ENCODE data around the gene SPATA6L.

Gene SPATA6L

GRCh38 chr9:4573176-4573575 is 93.1 kb downstream of the SPATA6L start:
- Histone ChIP-seq H3K79me2 (ENCODE audit: insufficient read depth, low read length) (no peaks in the 10 kb centered on the region), H3K9ac (ENCODE audit: low read length) (no peak overlapping the region), H3K27me3 (ENCODE audit: low read length) (no peaks in the 10 kb centered on the region), H3K9me3 (ENCODE audit: insufficient read depth, low read length) (no peaks in the 10 kb centered on the region), H3K9me2 (replicated peaks; ENCODE audit: insufficient read depth, low read length) (no peaks in the 10 kb centered on the region), H3K4me3 (ENCODE audit: insufficient read depth, low read length, poor library complexity, severe bottlenecking) (no peak overlapping the region), H2AFZ (ENCODE audit: low read depth, low read length, severe bottlenecking) (no peak overlapping the region), H3F3A (ENCODE audit: insufficient read depth) (no peaks in the 10 kb centered on the region), H3K27ac (ENCODE audit: low read depth, low read length) (no peak overlapping the region), H4K20me1 (ENCODE audit: low read depth, low read length) (no peaks in the 10 kb centered on the region), H3K36me3 (ENCODE audit: low read length) (no peaks in the 10 kb centered on the region), H3K4me2 (ENCODE audit: low read depth, low read length, poor library complexity, severe bottlenecking) (no peak overlapping the region)
- TF ChIP-seq EZH2phosphoT487 (conservative IDR thresholded peaks at IDR 0.05; ENCODE audit: low read length): no peak
- TF ChIP-seq, protein P1, sequence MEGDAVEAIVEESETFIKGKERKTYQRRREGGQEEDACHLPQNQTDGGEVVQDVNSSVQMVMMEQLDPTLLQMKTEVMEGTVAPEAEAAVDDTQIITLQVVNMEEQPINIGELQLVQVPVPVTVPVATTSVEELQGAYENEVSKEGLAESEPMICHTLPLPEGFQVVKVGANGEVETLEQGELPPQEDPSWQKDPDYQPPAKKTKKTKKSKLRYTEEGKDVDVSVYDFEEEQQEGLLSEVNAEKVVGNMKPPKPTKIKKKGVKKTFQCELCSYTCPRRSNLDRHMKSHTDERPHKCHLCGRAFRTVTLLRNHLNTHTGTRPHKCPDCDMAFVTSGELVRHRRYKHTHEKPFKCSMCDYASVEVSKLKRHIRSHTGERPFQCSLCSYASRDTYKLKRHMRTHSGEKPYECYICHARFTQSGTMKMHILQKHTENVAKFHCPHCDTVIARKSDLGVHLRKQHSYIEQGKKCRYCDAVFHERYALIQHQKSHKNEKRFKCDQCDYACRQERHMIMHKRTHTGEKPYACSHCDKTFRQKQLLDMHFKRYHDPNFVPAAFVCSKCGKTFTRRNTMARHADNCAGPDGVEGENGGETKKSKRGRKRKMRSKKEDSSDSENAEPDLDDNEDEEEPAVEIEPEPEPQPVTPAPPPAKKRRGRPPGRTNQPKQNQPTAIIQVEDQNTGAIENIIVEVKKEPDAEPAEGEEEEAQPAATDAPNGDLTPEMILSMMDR (IDR thresholded peaks at IDR 0.05; ENCODE audit: insufficient read depth, low read length, poor library complexity, severe bottlenecking): no peak

GRCh38 chr9:4572184-4572826 is 94.0 kb downstream of the SPATA6L start:
- no peak for TF ChIP-seq EZH2phosphoT487 (conservative IDR thresholded peaks at IDR 0.05; ENCODE audit: low read length)
- TF ChIP-seq, protein P1 (IDR thresholded peaks at IDR 0.05; ENCODE audit: insufficient read depth, low read length, poor library complexity, severe bottlenecking): no peak
- no peak overlapping the region for H3K27ac ChIP-seq (ENCODE audit: low read depth, low read length)
- H3K9me3 ChIP-seq (ENCODE audit: insufficient read depth, low read length): no peaks in the 10 kb centered on the region
- no peaks in the 10 kb centered on the region for H3K27me3 ChIP-seq (ENCODE audit: low read length)
- no peak overlapping the region for H3K4me3 ChIP-seq (ENCODE audit: insufficient read depth, low read length, poor library complexity, severe bottlenecking)
- H3K9me2 ChIP-seq (replicated peaks; ENCODE audit: insufficient read depth, low read length): no peaks in the 10 kb centered on the region
- no peaks in the 10 kb centered on the region for H3K36me3 ChIP-seq (ENCODE audit: low read length)
- no peak overlapping the region for H3K9ac ChIP-seq (ENCODE audit: low read length)
- no peaks in the 10 kb centered on the region for H3F3A ChIP-seq (ENCODE audit: insufficient read depth)
- H4K20me1 ChIP-seq (ENCODE audit: low read depth, low read length): no peaks in the 10 kb centered on the region
- no peak overlapping the region for H3K4me2 ChIP-seq (ENCODE audit: low read depth, low read length, poor library complexity, severe bottlenecking)
- no peaks in the 10 kb centered on the region for H3K79me2 ChIP-seq (ENCODE audit: insufficient read depth, low read length)
- no peak overlapping the region for H2AFZ ChIP-seq (ENCODE audit: low read depth, low read length, severe bottlenecking)

- no peaks in the 10 kb centered on the region for H4K20me1 ChIP-seq (ENCODE audit: low read depth, low read length)
- H3K9ac ChIP-seq (ENCODE audit: low read length): no peak overlapping the region
- no peaks in the 10 kb centered on the region for H3K27me3 ChIP-seq (ENCODE audit: low read length)
- H3K9me3 ChIP-seq (ENCODE audit: insufficient read depth, low read length): no peaks in the 10 kb centered on the region
- H3K79me2 ChIP-seq (ENCODE audit: insufficient read depth, low read length): no peaks in the 10 kb centered on the region
- TF ChIP-seq, protein P1 (IDR thresholded peaks at IDR 0.05; ENCODE audit: insufficient read depth, low read length, poor library complexity, severe bottlenecking): no peak
- TF ChIP-seq EZH2phosphoT487 (conservative IDR thresholded peaks at IDR 0.05; ENCODE audit: low read length): no peak
- H3F3A ChIP-seq (ENCODE audit: insufficient read depth): no peaks in the 10 kb centered on the region
- no peak overlapping the region for H3K4me3 ChIP-seq (ENCODE audit: insufficient read depth, low read length, poor library complexity, severe bottlenecking)
- H3K9me2 ChIP-seq (replicated peaks; ENCODE audit: insufficient read depth, low read length): no peaks in the 10 kb centered on the region
- H3K36me3 ChIP-seq (ENCODE audit: low read length): no peaks in the 10 kb centered on the region
- no peak overlapping the region for H2AFZ ChIP-seq (ENCODE audit: low read depth, low read length, severe bottlenecking)
- no peak overlapping the region for H3K4me2 ChIP-seq (ENCODE audit: low read depth, low read length, poor library complexity, severe bottlenecking)
- no peak overlapping the region for H3K27ac ChIP-seq (ENCODE audit: low read depth, low read length)
These were observed 97.2 kb downstream of the SPATA6L start for GRCh38 chr9:4569101-4569500.

All from SU-DHL-6 (cell line).